Glutamatergic neuron (in vitro differentiated cells): ENCODE results near the gene ZNF469. TPM values are rescaled to one million over a fixed set of nuclear protein-coding genes. Genes with fewer than 3 reads are reported as not detected.
A peak's percentile ranks its signal among the peaks of the same experiment; 100 is the strongest.
"Not testable (repeated sequence)": the region's sequence is repeated elsewhere in the genome, so short reads cannot be mapped to it uniquely, and the experiment has no call there.

Experiments
- DNase-seq: peaks from one replicate; pipeline ENCODE4 v3.0.0; 2022
- H3K27ac Mint-ChIP-seq: one replicate; pipeline ENCODE4 v1.8.0; 2020; ENCODE audit warnings: mild to moderate bottlenecking, mixed read lengths, inconsistent platforms; ENCODE audit not compliant: unreplicated experiment
- H3K27me3 Mint-ChIP-seq: one replicate; pipeline ENCODE4 v1.8.0; 2020; ENCODE audit warnings: mild to moderate bottlenecking, moderate library complexity, mixed read lengths, inconsistent platforms; ENCODE audit not compliant: unreplicated experiment
- H3K36me3 Mint-ChIP-seq: one replicate; pipeline ENCODE4 v1.8.0; 2020; ENCODE audit warnings: mild to moderate bottlenecking, mixed read lengths, inconsistent platforms; ENCODE audit not compliant: unreplicated experiment
- H3K4me1 Mint-ChIP-seq: one replicate; pipeline ENCODE4 v1.8.0; 2020; ENCODE audit warnings: mild to moderate bottlenecking, low read depth, mixed read lengths, inconsistent platforms; ENCODE audit not compliant: unreplicated experiment
- H3K4me3 Mint-ChIP-seq: one replicate; pipeline ENCODE4 v1.8.0; 2020; ENCODE audit warnings: mild to moderate bottlenecking, mixed read lengths, inconsistent platforms; ENCODE audit not compliant: unreplicated experiment
- H3K9me3 Mint-ChIP-seq: one replicate; pipeline ENCODE4 v1.8.0; 2020; ENCODE audit warnings: mild to moderate bottlenecking, moderate library complexity, mixed read lengths, inconsistent platforms; ENCODE audit not compliant: unreplicated experiment
- total RNA-seq: library from RNA; stranded (reverse); fragmentation: NEBNext Ultra II Directional; extraction: Animal tissue kit (Norgen Biotek cat#: 25700); gene quantifications from one replicate; pipeline ENCODE4 v1.2.1, GENCODE V29; 2021; ENCODE audit not compliant: unreplicated experiment
- TF ChIP-seq, protein P1 (sequence below): fragments of 200-600 bp; sonication (generic); IDR thresholded peaks from one replicate; pipeline ENCODE4 v1.5.0; 2021; ENCODE audit not compliant: partially characterized antibody, unreplicated experiment

The ZNF469 gene
- total RNA-seq, 1 donor from 2014 or later, result 0.56 TPM

DNA sequence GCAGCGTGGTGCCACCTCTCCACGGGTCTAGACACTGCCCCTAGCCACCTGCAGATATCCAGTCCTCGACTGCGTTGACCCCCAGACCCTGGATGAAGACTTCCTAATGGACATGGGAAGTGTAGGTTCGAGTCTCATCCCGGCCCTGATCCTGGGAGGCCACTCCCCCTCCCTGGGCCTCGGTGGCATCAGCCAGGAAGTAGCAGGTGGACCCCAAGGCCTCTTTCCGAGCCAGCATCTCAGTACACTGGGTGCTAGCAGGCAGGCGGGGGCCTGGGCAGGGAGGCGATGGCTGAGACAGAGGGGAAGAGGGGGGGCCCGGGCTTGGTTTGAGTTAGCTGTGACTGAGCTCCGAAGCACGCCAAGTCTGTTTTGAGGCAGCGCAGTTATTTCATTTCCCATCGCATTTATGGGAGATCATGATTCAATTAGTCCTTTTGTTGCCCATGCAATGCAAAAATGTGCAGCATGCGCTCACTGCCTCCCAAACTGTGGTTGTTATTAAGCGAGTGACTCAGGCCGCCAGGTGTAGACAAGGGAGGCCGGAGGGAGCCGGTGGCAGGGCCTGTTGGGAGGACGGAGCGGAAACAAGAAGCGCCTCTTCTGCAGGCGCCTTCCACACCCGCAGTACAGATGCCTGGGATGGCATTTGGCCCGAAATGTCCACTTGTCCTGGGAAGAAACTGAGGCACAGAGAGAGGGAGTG is 25.3 kb upstream of the ZNF469 start:
- Mint-ChIP-seq H3K4me1 (peaks cover 3% of the 10 kb centered on the region), H3K27me3 (peaks cover 2% of the 10 kb centered on the region), H3K27ac (no peak overlapping the region), H3K36me3 (peaks cover 11% of the 10 kb centered on the region), H3K9me3 (peaks cover 2% of the 10 kb centered on the region), H3K4me3 (no peak overlapping the region)
- DNase-seq, result peak; percentile 5
- TF ChIP-seq, protein P1, sequence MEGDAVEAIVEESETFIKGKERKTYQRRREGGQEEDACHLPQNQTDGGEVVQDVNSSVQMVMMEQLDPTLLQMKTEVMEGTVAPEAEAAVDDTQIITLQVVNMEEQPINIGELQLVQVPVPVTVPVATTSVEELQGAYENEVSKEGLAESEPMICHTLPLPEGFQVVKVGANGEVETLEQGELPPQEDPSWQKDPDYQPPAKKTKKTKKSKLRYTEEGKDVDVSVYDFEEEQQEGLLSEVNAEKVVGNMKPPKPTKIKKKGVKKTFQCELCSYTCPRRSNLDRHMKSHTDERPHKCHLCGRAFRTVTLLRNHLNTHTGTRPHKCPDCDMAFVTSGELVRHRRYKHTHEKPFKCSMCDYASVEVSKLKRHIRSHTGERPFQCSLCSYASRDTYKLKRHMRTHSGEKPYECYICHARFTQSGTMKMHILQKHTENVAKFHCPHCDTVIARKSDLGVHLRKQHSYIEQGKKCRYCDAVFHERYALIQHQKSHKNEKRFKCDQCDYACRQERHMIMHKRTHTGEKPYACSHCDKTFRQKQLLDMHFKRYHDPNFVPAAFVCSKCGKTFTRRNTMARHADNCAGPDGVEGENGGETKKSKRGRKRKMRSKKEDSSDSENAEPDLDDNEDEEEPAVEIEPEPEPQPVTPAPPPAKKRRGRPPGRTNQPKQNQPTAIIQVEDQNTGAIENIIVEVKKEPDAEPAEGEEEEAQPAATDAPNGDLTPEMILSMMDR, result no peak

DNA sequence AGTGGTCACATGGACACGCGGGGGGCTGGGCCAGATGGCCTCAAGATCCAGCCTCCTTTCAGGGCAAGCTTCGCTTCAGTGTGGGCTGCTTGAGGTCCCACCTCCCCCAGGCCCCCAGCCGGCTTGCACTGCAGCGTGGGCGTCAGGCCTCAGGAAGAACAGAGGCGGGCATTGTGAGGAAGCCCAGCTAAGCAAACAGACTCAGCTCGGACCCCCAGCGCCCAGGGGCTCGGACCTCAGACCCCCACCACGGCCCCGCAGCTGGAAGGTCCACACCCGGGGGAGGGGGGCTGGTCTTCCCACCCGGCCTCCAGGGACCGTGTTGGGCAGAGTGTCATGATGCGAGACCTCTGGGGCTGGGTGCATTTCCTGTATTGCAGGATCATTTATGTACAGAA is 24.7 kb upstream of the ZNF469 start:
- Mint-ChIP-seq H3K27ac (no peak overlapping the region), H3K9me3 (peaks cover 2% of the 10 kb centered on the region), H3K36me3 (peaks cover 11% of the 10 kb centered on the region), H3K4me1 (peaks cover 3% of the 10 kb centered on the region), H3K27me3 (peaks cover 2% of the 10 kb centered on the region), H3K4me3 (no peak overlapping the region)
- TF ChIP-seq, protein P1, result no peak
- DNase-seq, result peak; percentile 14

DNA sequence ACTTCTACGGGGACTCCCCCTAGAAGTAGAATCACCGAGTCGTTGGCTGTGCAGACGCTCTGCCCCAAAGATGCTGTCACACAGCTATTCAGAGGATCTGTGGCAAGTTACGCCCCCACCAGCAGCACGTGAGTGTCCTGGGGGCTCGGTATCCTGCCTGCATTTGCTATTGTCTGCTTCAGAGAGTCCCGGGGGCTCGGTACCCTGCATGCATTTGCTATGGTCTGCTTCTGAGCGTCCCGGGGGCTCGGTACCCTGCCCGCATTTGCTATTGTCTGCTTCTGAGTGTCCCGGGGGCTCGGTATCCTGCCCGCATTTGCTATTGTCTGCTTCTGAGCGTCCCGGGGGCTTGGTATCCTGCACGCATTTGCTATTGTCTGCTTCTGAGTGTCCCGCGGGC is 23.8 kb upstream of the ZNF469 start:
- H3K4me1 Mint-ChIP-seq, result peaks cover 3% of the 10 kb centered on the region
- DNase-seq, result peak; percentile 7
- H3K27me3 Mint-ChIP-seq, result peaks cover 2% of the 10 kb centered on the region
- peaks cover 18% of the 10 kb centered on the region for H3K36me3 Mint-ChIP-seq
- no peak overlapping the region for H3K4me3 Mint-ChIP-seq
- H3K9me3 Mint-ChIP-seq, result peaks cover 5% of the 10 kb centered on the region
- TF ChIP-seq, protein P1, result no peak
- no peak overlapping the region for H3K27ac Mint-ChIP-seq

DNA sequence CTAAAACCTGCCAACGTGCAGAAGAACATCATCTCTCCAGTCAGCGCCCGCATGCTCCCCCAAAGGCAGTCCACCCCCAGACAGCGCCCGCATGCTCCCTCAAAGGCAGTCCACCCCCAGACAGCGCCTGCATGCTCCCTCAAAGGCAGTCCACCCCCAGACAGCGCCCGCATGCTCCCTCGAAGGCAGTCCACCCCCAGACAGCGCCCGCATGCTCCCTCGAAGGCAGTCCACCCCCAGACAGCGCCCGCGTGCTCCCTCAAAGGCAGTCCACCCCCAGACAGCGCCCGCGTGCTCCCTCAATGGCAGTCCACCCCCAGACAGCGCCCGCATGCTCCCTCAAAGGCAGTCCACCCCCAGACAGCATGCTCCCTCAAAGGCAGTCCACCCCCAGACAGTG is 22.4 kb upstream of the ZNF469 start:
- not testable (repeated sequence) for H3K4me1 Mint-ChIP-seq, H3K27me3 Mint-ChIP-seq, DNase-seq, H3K27ac Mint-ChIP-seq, H3K4me3 Mint-ChIP-seq, H3K9me3 Mint-ChIP-seq
- peaks cover 18% of the 10 kb centered on the region for H3K36me3 Mint-ChIP-seq

DNA sequence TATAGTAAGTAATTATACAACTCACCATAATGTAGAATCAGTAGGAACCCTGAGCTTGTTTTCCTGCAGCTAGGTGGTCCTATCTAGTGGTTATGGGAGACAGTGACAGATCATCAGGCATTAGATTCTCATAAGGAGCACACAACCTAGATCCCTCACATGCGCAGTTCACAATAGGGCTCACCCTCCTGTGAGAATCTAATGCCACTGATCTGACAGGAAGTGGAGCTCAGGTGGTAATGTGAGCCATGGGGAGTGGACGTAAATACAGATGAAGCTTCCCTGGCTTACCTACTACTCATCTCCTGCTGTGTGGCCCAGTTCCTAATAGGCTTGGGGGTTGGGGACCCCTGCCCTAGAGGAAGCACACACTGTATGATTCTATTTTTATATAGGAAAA is 21.8 kb upstream of the ZNF469 start:
- no peak overlapping the region for H3K4me3 Mint-ChIP-seq
- peaks cover 4% of the 10 kb centered on the region for H3K9me3 Mint-ChIP-seq
- H3K27ac Mint-ChIP-seq, result no peak overlapping the region
- peaks cover 2% of the 10 kb centered on the region for H3K27me3 Mint-ChIP-seq
- H3K4me1 Mint-ChIP-seq, result peaks cover 3% of the 10 kb centered on the region
- peaks cover 18% of the 10 kb centered on the region for H3K36me3 Mint-ChIP-seq
- TF ChIP-seq, protein P1, result no peak
- no peak for DNase-seq
